Erythroblast (primary cell): ENCODE results near the gene SMIM10L2A.

Experiments
- GATA1 ChIP-seq: IDR thresholded peaks from 2 replicates; pipeline ENCODE4 v1.6.1; 2011; ENCODE audit warnings: low read depth, mild to moderate bottlenecking, control low read depth, low read length, moderate library complexity
- POLR2A ChIP-seq: IDR thresholded peaks from 2 replicates; pipeline ENCODE4 v1.6.1; 2011; ENCODE audit warnings: mild to moderate bottlenecking, low read length

DNA sequence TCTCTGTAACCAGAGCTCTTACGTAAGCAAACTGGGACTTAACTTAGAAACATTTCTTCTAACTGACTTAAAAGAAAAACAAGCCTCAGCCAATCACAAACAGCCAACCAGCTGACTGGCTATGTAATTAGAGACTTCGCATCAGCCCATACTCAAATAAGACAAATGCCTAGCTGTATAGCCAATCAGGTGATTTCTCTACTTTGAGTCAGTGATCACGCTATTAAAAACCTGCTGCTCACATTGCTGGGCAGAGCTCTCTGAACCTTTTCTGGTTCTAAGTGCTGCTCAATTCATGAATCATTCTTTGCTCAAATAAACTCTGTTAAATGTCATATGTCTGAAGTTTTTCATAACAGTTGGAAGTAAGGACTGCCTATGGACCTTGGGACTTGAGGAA is 9.9 kb upstream of the SMIM10L2A start:
- no peak for TF ChIP-seq POLR2A
- TF ChIP-seq GATA1: no peak
